Effector memory CD4-positive, alpha-beta T cell (primary cell): ENCODE results near the gene CAMK1G.

Experiments used
- DNase-seq, 3 donors: peaks; one replicate each; pipeline ENCODE4 v3.0.0-alpha.2; 2020
- H3K27ac ChIP-seq: 2 replicates; pipeline ENCODE4 v1.7.0; 2013; ENCODE audit warnings: mild to moderate bottlenecking, low read length, moderate library complexity; ENCODE audit not compliant: insufficient read depth, poor library complexity, severe bottlenecking
- H3K27me3 ChIP-seq: replicated peaks from 2 replicates; pipeline ENCODE4 v1.7.0; 2013; ENCODE audit warnings: mild to moderate bottlenecking, low read length; ENCODE audit not compliant: insufficient read depth, control insufficient read depth, poor library complexity, severe bottlenecking
- H3K36me3 ChIP-seq: 2 replicates; pipeline ENCODE4 v1.7.0; 2013; ENCODE audit warnings: mild to moderate bottlenecking, low read length, moderate library complexity; ENCODE audit not compliant: control insufficient read depth, insufficient read depth
- H3K4me1 ChIP-seq: 2 replicates; pipeline ENCODE4 v1.7.0; 2013; ENCODE audit warnings: low read length, mild to moderate bottlenecking; ENCODE audit not compliant: control insufficient read depth, insufficient read depth, poor library complexity, severe bottlenecking
- H3K4me3 ChIP-seq: 2 replicates; pipeline ENCODE4 v1.7.0; 2013; ENCODE audit warnings: low read length, low read depth, mild to moderate bottlenecking; ENCODE audit not compliant: insufficient read depth, poor library complexity, severe bottlenecking
- H3K9me3 ChIP-seq: 2 replicates; pipeline ENCODE4 v1.7.0; 2013; ENCODE audit warnings: mild to moderate bottlenecking, low read length, moderate library complexity; ENCODE audit not compliant: control insufficient read depth
- total RNA-seq, 3 donors: gene quantifications; one replicate each; lab custom pipeline; 2026; lab: John Stamatoyannopoulos, UW

Gene CAMK1G
- total RNA-seq, result 0 reads per million in 3 donors

DNA sequence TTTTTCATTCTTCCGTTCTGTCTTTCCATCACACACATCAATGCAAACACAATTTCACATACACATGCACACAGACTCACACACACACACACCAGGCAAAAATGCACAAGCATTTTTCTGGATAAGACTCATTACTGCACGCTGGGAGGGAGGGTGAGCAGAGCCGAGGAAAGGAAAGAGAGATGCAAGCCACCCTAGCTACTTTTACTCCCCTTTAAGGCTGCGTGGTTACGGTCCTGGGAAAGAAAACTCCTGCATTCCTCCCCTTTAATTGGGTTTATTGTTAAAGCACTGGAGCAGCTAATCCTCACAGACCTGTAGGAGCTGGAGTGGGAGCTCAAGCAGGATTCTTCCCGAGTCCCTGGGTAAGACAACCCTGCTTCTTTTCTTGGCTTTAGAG is at the start of gene CAMK1G:
TSS of gene CAMK1G (plus strand) at position 307 of the 400 bp plus-strand sequence. CDS start 11,270 bp downstream, outside the sequence.
- Histone ChIP-seq H3K9me3 (no peaks in the 10 kb centered on the region), H3K4me3 (no peak within 1 kb of the TSS), H3K27ac (no peak within 1 kb of the TSS), H3K4me1 (no peaks in the 10 kb centered on the region), H3K36me3 (no peaks in the 10 kb centered on the region), H3K27me3 (peaks cover 17% of the 10 kb centered on the region)
- no peak for DNase-seq

GRCh38 chr1:209534496-209535250 is 48.8 kb upstream of the CAMK1G start:
- no peak overlapping the region for H3K27ac ChIP-seq
- no peaks in the 10 kb centered on the region for H3K9me3 ChIP-seq
- no peak overlapping the region for H3K4me3 ChIP-seq
- H3K4me1 ChIP-seq, result no peaks in the 10 kb centered on the region
- peaks cover 3% of the 10 kb centered on the region for H3K27me3 ChIP-seq
- no peak for DNase-seq
- no peaks in the 10 kb centered on the region for H3K36me3 ChIP-seq

DNA sequence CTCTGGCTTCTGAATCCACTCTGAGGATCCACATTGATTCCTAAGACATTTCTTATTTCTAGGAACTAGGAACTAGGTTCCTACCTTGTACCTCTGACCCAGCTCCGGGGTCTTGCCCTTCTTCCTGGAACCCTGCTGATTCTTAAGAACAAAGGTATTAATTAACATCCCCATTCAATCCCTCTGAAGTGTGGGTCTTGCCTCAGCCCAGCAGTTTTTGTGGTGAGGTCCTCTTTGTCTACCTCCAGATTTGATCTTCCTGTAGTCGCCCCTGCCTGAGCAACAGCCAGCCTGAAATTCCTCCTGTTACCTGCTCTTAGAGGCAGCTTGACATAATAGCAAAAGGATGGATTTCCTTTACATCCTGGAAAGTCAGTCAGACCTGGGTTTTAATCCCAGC is 46.7 kb upstream of the CAMK1G start:
- no peaks in the 10 kb centered on the region for H3K36me3 ChIP-seq
- H3K4me1 ChIP-seq, result no peaks in the 10 kb centered on the region
- no peaks in the 10 kb centered on the region for H3K9me3 ChIP-seq
- no peak overlapping the region for H3K4me3 ChIP-seq
- peaks cover 3% of the 10 kb centered on the region for H3K27me3 ChIP-seq
- no peak overlapping the region for H3K27ac ChIP-seq
- no peak for DNase-seq

GRCh38 chr1:209537336-209538114 is 46.0 kb upstream of the CAMK1G start:
- Histone ChIP-seq H3K27ac (no peak overlapping the region), H3K36me3 (no peaks in the 10 kb centered on the region), H3K4me3 (no peak overlapping the region), H3K4me1 (no peaks in the 10 kb centered on the region), H3K27me3 (peaks cover 3% of the 10 kb centered on the region), H3K9me3 (no peaks in the 10 kb centered on the region)
- DNase-seq, result no peak

DNA sequence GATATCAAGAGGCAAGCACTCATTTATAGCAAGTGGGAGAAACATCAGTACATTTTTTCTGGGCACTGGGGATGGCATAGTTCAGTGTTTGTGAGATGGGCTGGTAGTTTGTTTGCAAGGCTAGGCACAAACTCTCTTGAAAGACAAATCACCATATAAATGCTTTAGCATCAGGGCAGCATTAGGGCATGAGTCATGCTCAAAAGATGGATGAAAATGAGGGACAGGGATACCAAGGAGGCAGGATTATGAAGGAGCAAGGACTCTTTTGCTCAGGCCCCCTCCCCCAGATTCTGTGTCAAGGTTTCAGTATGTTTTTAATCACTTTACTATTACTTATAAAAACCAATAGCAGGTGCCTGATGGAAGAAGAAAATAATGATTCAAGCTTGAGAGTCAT is 43.9 kb upstream of the CAMK1G start:
- no peak for DNase-seq
- Histone ChIP-seq H3K4me1 (no peaks in the 10 kb centered on the region), H3K36me3 (no peaks in the 10 kb centered on the region), H3K27ac (no peak overlapping the region), H3K9me3 (no peaks in the 10 kb centered on the region), H3K4me3 (no peak overlapping the region), H3K27me3 (peaks cover 3% of the 10 kb centered on the region)

DNA sequence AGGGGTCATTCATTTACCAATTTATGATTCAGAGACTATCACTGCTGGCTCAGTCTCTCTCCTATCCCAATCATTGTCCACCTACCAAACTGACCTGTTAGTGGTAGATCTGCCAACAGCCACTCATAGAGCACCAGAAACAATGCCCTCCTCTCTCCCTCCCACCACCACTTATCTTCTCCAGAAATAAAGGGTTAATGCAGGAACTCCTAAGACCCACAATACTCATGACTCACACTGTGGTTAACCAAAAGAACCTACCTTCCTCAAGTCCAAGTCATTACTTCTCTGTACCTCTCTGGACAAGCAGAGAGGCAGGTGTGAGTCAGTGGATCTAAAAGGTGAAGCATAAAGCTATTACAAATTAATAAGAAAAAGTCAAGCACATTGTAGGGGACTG is 40.9 kb upstream of the CAMK1G start:
- no peaks in the 10 kb centered on the region for H3K36me3 ChIP-seq
- DNase-seq, result no peak
- no peaks in the 10 kb centered on the region for H3K27me3 ChIP-seq
- no peak overlapping the region for H3K4me3 ChIP-seq
- H3K4me1 ChIP-seq, result no peaks in the 10 kb centered on the region
- H3K9me3 ChIP-seq, result no peaks in the 10 kb centered on the region
- no peak overlapping the region for H3K27ac ChIP-seq

GRCh38 chr1:209544098-209544497 is 39.4 kb upstream of the CAMK1G start:
- no peaks in the 10 kb centered on the region for H3K4me1 ChIP-seq
- H3K27me3 ChIP-seq, result no peaks in the 10 kb centered on the region
- H3K4me3 ChIP-seq, result no peak overlapping the region
- H3K9me3 ChIP-seq, result no peaks in the 10 kb centered on the region
- no peaks in the 10 kb centered on the region for H3K36me3 ChIP-seq
- no peak overlapping the region for H3K27ac ChIP-seq
- DNase-seq, result no peak

- no peak overlapping the region for H3K4me3 ChIP-seq
- H3K27ac ChIP-seq, result no peak overlapping the region
- no peaks in the 10 kb centered on the region for H3K4me1 ChIP-seq
- H3K27me3 ChIP-seq, result no peaks in the 10 kb centered on the region
- DNase-seq, result no peak
- H3K36me3 ChIP-seq, result no peaks in the 10 kb centered on the region
- no peaks in the 10 kb centered on the region for H3K9me3 ChIP-seq
Observed at GRCh38 chr1:209545423-209545822, 38.1 kb upstream of the CAMK1G start.

DNA sequence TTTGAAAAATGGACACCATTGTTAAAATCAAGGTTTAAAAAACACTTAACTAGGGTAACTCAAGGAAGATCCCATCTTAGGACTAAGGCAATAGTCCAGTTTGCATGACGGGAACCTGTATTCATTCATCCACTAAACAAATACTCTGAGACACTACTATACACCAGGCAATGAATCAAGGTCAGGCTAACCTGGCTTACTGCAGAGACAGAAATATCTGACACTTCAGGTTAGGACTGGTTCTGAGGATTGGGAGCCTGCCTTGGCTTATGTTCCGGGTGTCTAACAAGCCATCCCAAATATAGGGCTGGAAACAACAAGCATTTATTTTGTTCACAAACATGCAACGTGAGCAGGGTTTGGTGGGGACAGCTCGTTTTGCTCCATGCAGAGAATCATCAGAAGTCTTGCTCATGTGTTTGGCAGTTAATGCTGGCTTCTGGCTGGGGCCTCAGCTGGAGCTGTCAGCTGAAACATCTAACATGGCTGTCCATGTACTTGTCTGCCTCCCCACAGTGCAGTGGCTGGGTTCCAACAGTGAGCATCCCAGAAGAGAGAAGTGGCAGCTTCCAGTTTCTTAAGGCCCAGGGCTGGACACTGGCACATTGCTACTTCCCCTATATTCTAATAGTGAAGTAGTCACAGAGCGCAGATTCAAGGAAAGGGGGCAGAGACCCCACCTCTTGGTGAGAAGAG is 37.0 kb upstream of the CAMK1G start:
- DNase-seq, result no peak
- Histone ChIP-seq H3K27me3 (no peaks in the 10 kb centered on the region), H3K9me3 (no peaks in the 10 kb centered on the region), H3K27ac (no peak overlapping the region), H3K4me3 (no peak overlapping the region), H3K36me3 (no peaks in the 10 kb centered on the region), H3K4me1 (no peaks in the 10 kb centered on the region)

GRCh38 chr1:209547626-209548025 is 35.9 kb upstream of the CAMK1G start:
- H3K27me3 ChIP-seq, result no peaks in the 10 kb centered on the region
- no peak for DNase-seq
- H3K4me1 ChIP-seq, result no peaks in the 10 kb centered on the region
- H3K9me3 ChIP-seq, result no peaks in the 10 kb centered on the region
- no peaks in the 10 kb centered on the region for H3K36me3 ChIP-seq
- H3K4me3 ChIP-seq, result no peak overlapping the region
- no peak overlapping the region for H3K27ac ChIP-seq
